MCF 10A (cell line): ENCODE measurements around the gene HOXB3. TPM values are rescaled to one million over a fixed set of nuclear protein-coding genes. Genes with fewer than 3 reads are reported as not detected.

Experiments used
- BruUV-seq: library from RNA; stranded (reverse); fragments of 400-500 nt; replicated peaks from 2 replicates; lab custom pipeline; 2021; lab: Mats Ljungman, UMichigan
- CTCF ChIA-PET: fragments of 300-600 bp; sonication (Branson Sonifier 250); formaldehyde crosslinking; extraction: SDS; loops from one replicate; lab custom pipeline; 2021; ENCODE audit warnings: antibody characterized with exemption, inconsistent platforms; lab: Yijun Ruan, JAX
- POLR2A ChIA-PET: fragments of 300-600, 350-650 bp; sonication (Branson Sonifier 250); formaldehyde crosslinking; extraction: SDS; loops from one replicate; lab custom pipeline; 2020; ENCODE audit warnings: antibody characterized with exemption, inconsistent platforms; lab: Yijun Ruan, JAX
- DNase-seq: peaks from one replicate; pipeline ENCODE4 v3.0.0-alpha.2; 2018; ENCODE audit not compliant: unreplicated experiment
- H3K27ac Mint-ChIP-seq: one replicate; pipeline ENCODE4 v1.8.0; 2022; ENCODE audit warnings: mild to moderate bottlenecking, low read depth, mixed read lengths; ENCODE audit not compliant: unreplicated experiment
- H3K27me3 Mint-ChIP-seq: one replicate; pipeline ENCODE4 v1.8.0; 2022; ENCODE audit warnings: mixed read lengths; ENCODE audit not compliant: insufficient read depth, unreplicated experiment
- H3K36me3 Mint-ChIP-seq: one replicate; pipeline ENCODE4 v1.8.0; 2022; ENCODE audit warnings: mild to moderate bottlenecking, moderate library complexity, mixed read lengths; ENCODE audit not compliant: insufficient read depth, unreplicated experiment
- H3K4me1 Mint-ChIP-seq: one replicate; pipeline ENCODE4 v1.8.0; 2022; ENCODE audit warnings: mixed read lengths; ENCODE audit not compliant: insufficient read depth, unreplicated experiment
- H3K4me3 Mint-ChIP-seq: one replicate; pipeline ENCODE4 v1.8.0; 2022; ENCODE audit warnings: mild to moderate bottlenecking, moderate library complexity, mixed read lengths; ENCODE audit not compliant: unreplicated experiment
- H3K9me3 Mint-ChIP-seq: one replicate; pipeline ENCODE4 v1.8.0; 2022; ENCODE audit warnings: mixed read lengths; ENCODE audit not compliant: unreplicated experiment
- intact Hi-C: fragments of 100-400 bp; cut with micrococcal nuclease; formaldehyde crosslinking; loops from 2 replicates; pipeline ENCODE4 v1.14.1; 2022
- total RNA-seq: library from RNA; stranded (reverse); gene quantifications from 2 replicates; pipeline ENCODE4 v1.2.3, GENCODE V29; 2022
- TF ChIP-seq, protein P1 (sequence below): fragments of 200-600 bp; IDR thresholded peaks from one replicate; pipeline ENCODE4 v1.8.0; 2022; ENCODE audit warnings: antibody characterized with exemption, mild to moderate bottlenecking; ENCODE audit not compliant: unreplicated experiment

Gene HOXB3
- total RNA-seq, 1 experiment from 2014 or later: 0.79 TPM

DNA sequence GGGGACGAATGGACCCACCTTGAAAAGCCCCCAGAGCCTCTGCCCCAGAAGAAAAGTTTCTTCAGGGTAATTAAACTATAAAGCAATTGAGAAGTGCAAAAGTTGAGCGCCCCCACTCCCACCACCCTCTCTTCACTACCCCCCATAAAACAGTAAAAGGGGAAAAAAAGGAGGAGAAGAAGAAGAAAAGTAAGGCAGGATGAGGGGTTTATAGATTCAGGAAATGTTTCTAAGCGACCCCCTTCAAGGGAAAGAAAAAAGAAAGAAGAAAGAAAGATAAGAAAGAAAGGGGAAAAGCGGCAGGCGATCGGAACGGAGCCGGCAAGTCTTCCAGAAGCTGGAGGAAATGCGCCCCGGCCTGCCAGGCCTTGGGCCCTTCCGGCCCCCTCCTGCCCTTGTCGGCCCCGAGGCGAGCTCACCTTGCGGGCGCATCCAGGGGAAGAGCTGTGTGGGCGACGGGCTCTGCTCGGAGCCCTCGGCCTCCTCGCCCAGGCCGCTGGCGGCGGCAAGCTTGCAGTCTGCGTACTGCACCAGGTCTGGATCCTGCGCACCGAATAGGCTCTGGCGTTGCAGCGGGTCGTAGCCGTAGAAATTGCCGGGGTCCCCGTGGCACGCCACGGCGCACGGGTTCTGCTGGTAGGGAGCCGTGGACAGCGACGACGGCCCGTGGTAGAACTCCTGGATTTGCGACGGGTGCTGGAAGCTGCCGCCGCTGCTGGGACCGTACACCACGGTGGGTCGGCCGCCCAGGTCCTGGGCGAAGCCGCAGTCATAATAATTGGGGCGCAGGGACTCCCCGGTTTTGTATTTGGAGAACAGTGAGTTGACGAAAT lies 24.0 kb upstream of the HOXB3 start:
- H3K27me3 Mint-ChIP-seq: peaks cover 98% of the 10 kb centered on the region
- ChIA-PET POLR2A (no interaction called here), CTCF (interaction anchor here (0.8 to 0.9 kb wide), 2 partner anchors 8 to 277 kb away, joined by 3 to 4 read pairs; no protein-coding TSS in a partner anchor)
- no peak overlapping the region for H3K4me3 Mint-ChIP-seq
- H3K36me3 Mint-ChIP-seq: no peaks in the 10 kb centered on the region
- no peak overlapping the region for H3K27ac Mint-ChIP-seq
- intact Hi-C loops: no loop called here
- TF ChIP-seq, protein P1, sequence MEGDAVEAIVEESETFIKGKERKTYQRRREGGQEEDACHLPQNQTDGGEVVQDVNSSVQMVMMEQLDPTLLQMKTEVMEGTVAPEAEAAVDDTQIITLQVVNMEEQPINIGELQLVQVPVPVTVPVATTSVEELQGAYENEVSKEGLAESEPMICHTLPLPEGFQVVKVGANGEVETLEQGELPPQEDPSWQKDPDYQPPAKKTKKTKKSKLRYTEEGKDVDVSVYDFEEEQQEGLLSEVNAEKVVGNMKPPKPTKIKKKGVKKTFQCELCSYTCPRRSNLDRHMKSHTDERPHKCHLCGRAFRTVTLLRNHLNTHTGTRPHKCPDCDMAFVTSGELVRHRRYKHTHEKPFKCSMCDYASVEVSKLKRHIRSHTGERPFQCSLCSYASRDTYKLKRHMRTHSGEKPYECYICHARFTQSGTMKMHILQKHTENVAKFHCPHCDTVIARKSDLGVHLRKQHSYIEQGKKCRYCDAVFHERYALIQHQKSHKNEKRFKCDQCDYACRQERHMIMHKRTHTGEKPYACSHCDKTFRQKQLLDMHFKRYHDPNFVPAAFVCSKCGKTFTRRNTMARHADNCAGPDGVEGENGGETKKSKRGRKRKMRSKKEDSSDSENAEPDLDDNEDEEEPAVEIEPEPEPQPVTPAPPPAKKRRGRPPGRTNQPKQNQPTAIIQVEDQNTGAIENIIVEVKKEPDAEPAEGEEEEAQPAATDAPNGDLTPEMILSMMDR: no peak
- DNase-seq: no peak
- H3K4me1 Mint-ChIP-seq: peaks cover 4% of the 10 kb centered on the region
- BruUV-seq: no TSS peak
- no peaks in the 10 kb centered on the region for H3K9me3 Mint-ChIP-seq

DNA sequence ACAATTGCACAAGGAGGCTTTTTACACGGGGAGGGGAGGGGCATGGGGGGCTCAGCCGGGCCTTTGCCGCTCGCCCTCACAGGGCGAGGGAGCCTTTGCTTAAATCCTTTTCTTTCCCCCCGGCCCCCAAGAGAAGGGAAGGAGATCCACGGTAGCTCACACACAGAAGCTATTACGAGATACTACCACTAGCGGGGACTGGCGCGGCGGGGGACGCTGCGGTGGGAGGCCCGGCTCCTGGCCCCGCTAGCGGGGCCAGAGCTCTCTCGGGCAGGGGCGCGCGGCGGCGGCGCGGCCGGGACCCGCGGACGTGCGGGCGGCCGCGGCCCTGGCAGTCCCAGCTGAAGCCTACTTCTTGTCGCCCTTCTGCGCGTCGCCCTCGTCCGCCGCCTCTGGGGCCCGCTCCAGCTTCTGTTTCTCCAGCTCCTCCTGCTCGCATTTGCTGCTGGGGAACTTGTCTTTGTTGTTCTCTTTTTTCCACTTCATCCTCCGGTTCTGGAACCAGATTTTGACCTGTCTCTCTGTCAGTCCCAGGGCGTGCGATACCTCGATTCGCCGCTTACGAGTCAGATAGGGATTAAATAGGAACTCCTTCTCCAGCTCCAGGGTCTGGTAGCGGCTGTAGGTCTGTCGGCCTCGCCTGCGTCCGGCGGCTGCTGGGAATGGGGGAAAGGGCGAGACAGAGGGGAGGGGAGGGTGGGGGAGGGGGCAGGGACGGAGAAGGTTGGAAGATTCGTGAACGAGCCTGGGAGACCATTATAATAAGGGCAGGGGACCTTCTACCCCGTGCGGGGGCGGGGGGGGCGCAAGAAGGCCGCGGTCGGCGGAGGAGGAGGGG lies 23.0 kb upstream of the HOXB3 start:
- H3K36me3 Mint-ChIP-seq: no peaks in the 10 kb centered on the region
- intact Hi-C loops: no loop called here
- TF ChIP-seq, protein P1: no peak
- H3K4me1 Mint-ChIP-seq: peaks cover 4% of the 10 kb centered on the region
- no peak for DNase-seq
- no TSS peak for BruUV-seq
- no peak overlapping the region for H3K27ac Mint-ChIP-seq
- H3K9me3 Mint-ChIP-seq: no peaks in the 10 kb centered on the region
- ChIA-PET POLR2A (no interaction called here), CTCF (interaction anchor here (0.6 kb wide), 2 partner anchors 362 to 739 kb away, joined by 3 to 4 read pairs; no protein-coding TSS in a partner anchor)
- no peak overlapping the region for H3K4me3 Mint-ChIP-seq
- H3K27me3 Mint-ChIP-seq: peaks cover 98% of the 10 kb centered on the region

DNA sequence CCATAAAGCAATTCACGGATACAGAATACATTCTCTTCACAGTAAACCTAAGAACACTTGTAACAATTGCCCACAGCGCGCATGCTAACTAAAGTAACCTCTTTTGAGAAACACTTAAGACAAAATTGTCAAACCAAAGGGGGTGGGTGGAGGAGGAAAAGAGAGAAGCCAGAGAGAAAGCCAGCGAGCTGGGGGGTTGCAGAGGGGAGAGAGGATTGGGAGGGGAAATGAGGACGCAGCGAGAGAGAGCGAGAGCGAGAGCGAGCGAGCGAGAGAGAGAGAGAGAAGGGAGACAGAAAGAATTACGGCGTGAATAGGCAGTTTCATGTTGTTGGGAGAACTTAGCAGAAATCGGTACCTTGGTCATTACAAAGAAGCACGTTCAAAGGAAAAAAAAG lies 22.4 kb upstream of the HOXB3 start:
- ChIA-PET POLR2A (no interaction called here), CTCF (interaction anchor here (0.6 kb wide), 2 partner anchors 362 to 738 kb away, joined by 3 to 4 read pairs; no protein-coding TSS in a partner anchor)
- intact Hi-C loops: no loop called here
- no peak for DNase-seq
- H3K4me1 Mint-ChIP-seq: peaks cover 4% of the 10 kb centered on the region
- no peaks in the 10 kb centered on the region for H3K9me3 Mint-ChIP-seq
- no peaks in the 10 kb centered on the region for H3K36me3 Mint-ChIP-seq
- H3K27ac Mint-ChIP-seq: no peak overlapping the region
- BruUV-seq: no TSS peak
- peaks cover 98% of the 10 kb centered on the region for H3K27me3 Mint-ChIP-seq
- TF ChIP-seq, protein P1: no peak
- H3K4me3 Mint-ChIP-seq: no peak overlapping the region
